ENCODE results near the gene HPSE2. TPM values are rescaled to one million over a fixed set of nuclear protein-coding genes. Genes with fewer than 3 reads are reported as not detected.

Gene HPSE2
- total RNA-seq, 1 donor from 2014 or later, result 3.4 TPM

DNA sequence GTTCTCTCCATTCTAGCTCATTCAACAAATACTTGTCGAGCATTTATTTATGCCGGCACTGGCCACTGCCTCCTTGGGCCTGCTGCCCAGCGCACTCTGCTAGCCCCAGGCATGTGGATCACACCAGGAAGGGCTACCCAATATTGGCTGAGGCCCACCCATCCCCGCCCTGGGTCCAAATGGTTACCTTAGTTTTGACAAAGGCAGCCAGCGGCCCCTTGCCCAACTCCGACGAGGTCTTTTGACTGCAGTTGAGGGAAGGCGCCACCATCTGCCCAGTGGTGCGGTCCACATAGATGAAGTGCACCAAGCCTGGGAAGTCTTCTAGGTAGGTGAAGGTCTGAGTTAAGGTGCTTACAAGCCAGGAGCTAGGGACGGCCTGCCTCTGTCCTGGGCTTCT lies 813.5 kb downstream of the HPSE2 start:
- Histone ChIP-seq H3K36me3 (peaks cover 83% of the 10 kb centered on the region), H3K27me3 (no peaks in the 10 kb centered on the region), H3K9me3 (no peaks in the 10 kb centered on the region), H3K4me3 (no peak overlapping the region), H3K27ac (no peak overlapping the region), H3K4me1 (no peaks in the 10 kb centered on the region)
- intact Hi-C loops (cut with DNase I), result no loop called here
- DNase-seq (no peak), ATAC-seq (no peak)
- TF ChIP-seq, protein P1, sequence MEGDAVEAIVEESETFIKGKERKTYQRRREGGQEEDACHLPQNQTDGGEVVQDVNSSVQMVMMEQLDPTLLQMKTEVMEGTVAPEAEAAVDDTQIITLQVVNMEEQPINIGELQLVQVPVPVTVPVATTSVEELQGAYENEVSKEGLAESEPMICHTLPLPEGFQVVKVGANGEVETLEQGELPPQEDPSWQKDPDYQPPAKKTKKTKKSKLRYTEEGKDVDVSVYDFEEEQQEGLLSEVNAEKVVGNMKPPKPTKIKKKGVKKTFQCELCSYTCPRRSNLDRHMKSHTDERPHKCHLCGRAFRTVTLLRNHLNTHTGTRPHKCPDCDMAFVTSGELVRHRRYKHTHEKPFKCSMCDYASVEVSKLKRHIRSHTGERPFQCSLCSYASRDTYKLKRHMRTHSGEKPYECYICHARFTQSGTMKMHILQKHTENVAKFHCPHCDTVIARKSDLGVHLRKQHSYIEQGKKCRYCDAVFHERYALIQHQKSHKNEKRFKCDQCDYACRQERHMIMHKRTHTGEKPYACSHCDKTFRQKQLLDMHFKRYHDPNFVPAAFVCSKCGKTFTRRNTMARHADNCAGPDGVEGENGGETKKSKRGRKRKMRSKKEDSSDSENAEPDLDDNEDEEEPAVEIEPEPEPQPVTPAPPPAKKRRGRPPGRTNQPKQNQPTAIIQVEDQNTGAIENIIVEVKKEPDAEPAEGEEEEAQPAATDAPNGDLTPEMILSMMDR (IDR thresholded peaks at IDR 0.05), result no peak

DNA sequence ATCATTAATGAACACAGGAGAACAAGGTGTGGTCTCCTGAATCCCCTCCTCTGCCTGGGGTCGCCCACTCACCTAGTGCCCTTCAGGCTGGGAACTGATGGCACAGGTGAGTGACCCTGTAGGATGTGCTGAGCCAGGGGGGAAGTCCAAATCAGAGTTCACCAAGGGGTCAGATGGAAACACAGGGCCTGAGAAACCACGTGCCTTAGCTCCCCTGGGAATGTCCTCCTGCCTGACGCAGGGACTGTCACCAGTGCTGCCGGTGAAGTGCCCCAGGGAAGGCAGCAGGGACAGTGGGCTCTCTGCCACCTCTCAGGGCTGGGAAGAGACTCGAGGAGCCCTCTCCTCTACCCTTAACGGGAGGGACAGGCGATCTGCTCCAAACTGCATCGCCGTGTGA lies 814.9 kb downstream of the HPSE2 start:
- TF ChIP-seq, protein P1 (IDR thresholded peaks at IDR 0.05), result no peak
- Histone ChIP-seq H3K27ac (no peak overlapping the region), H3K4me1 (no peaks in the 10 kb centered on the region), H3K4me3 (no peak overlapping the region), H3K27me3 (no peaks in the 10 kb centered on the region), H3K36me3 (peaks cover 83% of the 10 kb centered on the region), H3K9me3 (no peaks in the 10 kb centered on the region)
- intact Hi-C loops (cut with DNase I), result no loop called here
- ATAC-seq (no peak), DNase-seq (no peak)

DNA sequence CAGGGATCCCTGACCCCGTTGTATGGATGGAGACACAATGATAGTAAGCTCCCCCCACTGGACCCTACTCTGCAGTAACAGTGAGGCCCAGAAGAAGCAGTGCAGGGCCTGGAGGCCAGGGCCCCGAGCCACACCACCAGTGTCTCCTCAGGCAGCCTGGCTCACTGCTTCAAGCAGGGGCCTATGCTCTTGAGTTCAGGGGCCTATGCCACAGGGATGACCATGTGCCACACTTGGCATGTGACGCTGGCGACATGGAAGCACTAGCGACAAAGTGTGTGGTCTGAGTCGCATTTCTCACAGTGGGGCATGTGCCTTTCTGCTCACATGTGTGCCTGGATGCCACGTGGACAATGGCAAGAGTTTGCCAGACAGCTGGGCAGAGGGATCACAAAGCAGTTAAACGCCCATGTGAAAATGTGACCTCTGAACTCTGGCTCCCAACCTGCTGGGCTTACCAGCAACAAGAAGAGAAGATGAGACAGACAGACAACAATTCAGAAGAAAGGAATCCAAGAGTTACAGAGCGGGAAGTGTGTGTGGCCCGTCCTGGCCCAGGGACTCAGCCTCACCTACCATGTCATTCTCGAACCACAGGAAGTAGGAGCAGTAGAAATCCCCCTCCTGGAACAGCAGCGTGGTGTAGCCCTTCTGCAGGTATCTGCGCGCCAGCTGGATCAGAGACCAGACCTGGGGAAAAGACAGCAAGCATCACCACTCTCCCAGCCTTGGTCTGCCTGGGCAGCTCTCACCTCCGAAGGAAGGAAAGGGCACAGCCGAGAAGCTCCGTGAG lies 816.0 kb downstream of the HPSE2 start:
- Histone ChIP-seq H3K36me3 (peaks cover 72% of the 10 kb centered on the region), H3K27me3 (no peaks in the 10 kb centered on the region), H3K4me3 (no peak overlapping the region), H3K9me3 (no peaks in the 10 kb centered on the region), H3K27ac (no peak overlapping the region), H3K4me1 (peaks cover 11% of the 10 kb centered on the region)
- DNase-seq (no peak), ATAC-seq (no peak)
- intact Hi-C loops (cut with DNase I), result no loop called here
- TF ChIP-seq, protein P1 (IDR thresholded peaks at IDR 0.05), result no peak

DNA sequence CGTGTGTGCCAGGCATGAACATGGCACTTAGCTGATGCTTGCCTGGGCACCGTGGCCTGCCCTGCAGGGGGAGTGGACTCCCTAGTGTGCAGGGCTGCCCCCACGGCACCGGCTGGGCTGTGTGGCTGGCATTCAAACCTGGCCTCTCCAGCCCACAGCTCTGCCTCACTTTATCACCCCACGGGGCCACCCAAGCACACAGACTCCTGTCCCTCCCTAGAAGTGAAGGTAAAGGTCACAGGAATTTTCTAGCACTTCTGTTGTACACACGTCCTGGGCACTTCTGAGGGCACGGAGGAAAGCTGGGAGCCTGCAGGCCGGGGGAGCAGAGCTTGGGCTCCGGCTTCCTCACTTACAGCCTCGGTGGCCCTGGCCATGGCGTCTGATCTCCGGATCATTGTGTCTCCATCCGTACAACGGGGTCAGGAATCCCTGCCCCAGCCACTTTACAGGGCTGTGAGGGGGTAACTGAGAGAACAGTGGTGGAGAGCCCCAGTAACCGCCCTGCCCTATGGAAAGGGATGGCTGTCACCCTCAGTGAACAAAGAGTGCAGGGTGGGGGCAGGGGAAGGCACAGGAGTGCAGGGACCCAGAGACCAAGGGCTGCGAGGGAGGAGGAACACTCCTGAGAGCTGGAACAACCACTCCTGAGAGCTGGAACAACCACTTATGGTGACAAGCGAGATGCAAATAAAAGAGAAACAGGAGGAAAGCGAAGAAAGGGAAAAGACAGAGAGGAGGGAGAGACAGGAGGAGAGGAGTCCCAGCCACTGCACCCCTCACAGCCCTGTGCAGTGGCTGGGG lies 816.8 kb downstream of the HPSE2 start:
- Histone ChIP-seq H3K4me3 (no peak overlapping the region), H3K36me3 (peaks cover 68% of the 10 kb centered on the region), H3K27me3 (no peaks in the 10 kb centered on the region), H3K27ac (no peak overlapping the region), H3K4me1 (peaks cover 18% of the 10 kb centered on the region), H3K9me3 (no peaks in the 10 kb centered on the region)
- intact Hi-C loops (cut with DNase I), result no loop called here
- ATAC-seq (no peak), DNase-seq (peak; percentile 61)
- TF ChIP-seq, protein P1 (IDR thresholded peaks at IDR 0.05), result no peak

DNA sequence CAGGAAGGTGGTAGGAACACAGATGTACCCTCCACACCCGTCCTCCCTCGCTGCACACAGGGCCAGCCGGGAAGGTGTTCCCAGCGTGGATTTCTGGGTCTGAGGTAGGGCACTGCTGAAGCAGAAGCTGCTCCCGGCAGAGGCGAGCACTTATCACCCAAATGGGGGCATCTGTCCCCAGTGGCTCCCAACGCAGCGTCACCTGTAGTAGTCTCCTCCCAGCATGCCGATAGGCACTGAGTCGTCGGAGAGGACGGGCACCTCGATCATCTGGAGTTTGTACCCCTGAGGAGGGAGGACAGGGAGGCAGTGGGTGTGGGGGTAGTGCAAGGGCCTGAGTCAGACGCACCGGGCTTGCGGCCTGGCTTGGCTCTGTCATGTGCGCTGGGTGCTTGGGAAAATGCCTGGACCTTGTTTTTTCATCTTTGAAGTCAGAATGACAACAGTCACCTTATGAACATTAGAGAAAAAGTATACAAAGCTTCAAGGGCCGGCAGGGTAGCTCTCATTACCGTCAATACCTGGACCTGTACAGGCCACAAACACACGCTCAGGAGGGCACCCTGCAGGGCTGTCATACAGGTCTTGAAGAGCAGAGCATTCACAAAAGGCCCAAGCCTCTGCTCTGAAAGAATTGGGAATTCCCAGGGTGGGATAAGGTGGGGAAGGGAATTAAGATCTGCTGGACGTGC lies 817.5 kb downstream of the HPSE2 start:
- H3K4me1 ChIP-seq, result peaks cover 18% of the 10 kb centered on the region
- no peaks in the 10 kb centered on the region for H3K27me3 ChIP-seq
- no peak overlapping the region for H3K27ac ChIP-seq
- TF ChIP-seq, protein P1 (IDR thresholded peaks at IDR 0.05), result no peak
- no peaks in the 10 kb centered on the region for H3K9me3 ChIP-seq
- no peak overlapping the region for H3K4me3 ChIP-seq
- intact Hi-C loops (cut with DNase I), result no loop called here
- peaks cover 60% of the 10 kb centered on the region for H3K36me3 ChIP-seq
- ATAC-seq (no peak), DNase-seq (no peak)
